Measurements from ENCODE around the gene SLC11A2.
A peak's percentile ranks its signal among the peaks of the same experiment; 100 is the strongest.
"Not testable (repeated sequence)": the region's sequence is repeated elsewhere in the genome, so short reads cannot be mapped to it uniquely, and the experiment has no call there.

The SLC11A2 gene

GRCh38 chr12:51025338-51025835 is 797 bp downstream of the SLC11A2 start:
- DNase-seq = no peak

- no peak for DNase-seq
Observed at GRCh38 chr12:51023625-51024382, 2.4 kb downstream of the SLC11A2 start.

- no peak for DNase-seq
Observed at GRCh38 chr12:51021694-51022093, 4.5 kb downstream of the SLC11A2 start.

GRCh38 chr12:51020448-51021182 is 5.6 kb downstream of the SLC11A2 start:
- no peak for DNase-seq

GRCh38 chr12:51019927-51020326 is 6.3 kb downstream of the SLC11A2 start:
- DNase-seq = no peak

GRCh38 chr12:51018956-51019355 is 7.2 kb downstream of the SLC11A2 start:
- DNase-seq = no peak

GRCh38 chr12:51017452-51017851 is 8.7 kb downstream of the SLC11A2 start:
- no peak for DNase-seq

- DNase-seq = not testable (repeated sequence)
Observed at GRCh38 chr12:51014467-51014866, 11.7 kb downstream of the SLC11A2 start.

GRCh38 chr12:51013441-51013840 is 12.7 kb downstream of the SLC11A2 start:
- no peak for DNase-seq

GRCh38 chr12:51012570-51013236 is 13.5 kb downstream of the SLC11A2 start:
- no peak for DNase-seq

- no peak for DNase-seq
Observed at GRCh38 chr12:51011955-51012354, 14.2 kb downstream of the SLC11A2 start.

- peak; percentile 5 for DNase-seq
Observed at GRCh38 chr12:51009056-51009440, 17.1 kb downstream of the SLC11A2 start.

GRCh38 chr12:51008329-51009055 is 17.7 kb downstream of the SLC11A2 start:
- DNase-seq = no peak

GRCh38 chr12:51005671-51006070 is 20.5 kb downstream of the SLC11A2 start:
- no peak for DNase-seq

- no peak for DNase-seq
Observed at GRCh38 chr12:51005030-51005429, 21.2 kb downstream of the SLC11A2 start.

- DNase-seq = no peak
Observed at GRCh38 chr12:51004504-51004903, 21.7 kb downstream of the SLC11A2 start.

GRCh38 chr12:51001799-51002198 is 24.4 kb downstream of the SLC11A2 start:
- DNase-seq = no peak

- no peak for DNase-seq
Observed at GRCh38 chr12:51000245-51000644, 25.9 kb downstream of the SLC11A2 start.

- no peak for DNase-seq
Observed at GRCh38 chr12:50999093-50999492, 27.1 kb downstream of the SLC11A2 start.

GRCh38 chr12:50992819-50993218 is 33.4 kb downstream of the SLC11A2 start:
- DNase-seq = no peak

GRCh38 chr12:50991291-50991690 is 34.9 kb downstream of the SLC11A2 start:
- DNase-seq = no peak

GRCh38 chr12:50990791-50991190 is 35.4 kb downstream of the SLC11A2 start:
- no peak for DNase-seq

- DNase-seq = no peak
Observed at GRCh38 chr12:50990147-50990727, 35.9 kb downstream of the SLC11A2 start.
